ENCODE data around the gene GINS1. TPM values are rescaled to one million over a fixed set of nuclear protein-coding genes. Genes with fewer than 3 reads are reported as not detected.

GINS1 gene
- total and polyA plus RNA-seq, 2 of the 8 experiments (the other 6 are each of a cell fraction or from before 2014, with no cell fraction given) = 44.7 to 68.4 TPM

DNA sequence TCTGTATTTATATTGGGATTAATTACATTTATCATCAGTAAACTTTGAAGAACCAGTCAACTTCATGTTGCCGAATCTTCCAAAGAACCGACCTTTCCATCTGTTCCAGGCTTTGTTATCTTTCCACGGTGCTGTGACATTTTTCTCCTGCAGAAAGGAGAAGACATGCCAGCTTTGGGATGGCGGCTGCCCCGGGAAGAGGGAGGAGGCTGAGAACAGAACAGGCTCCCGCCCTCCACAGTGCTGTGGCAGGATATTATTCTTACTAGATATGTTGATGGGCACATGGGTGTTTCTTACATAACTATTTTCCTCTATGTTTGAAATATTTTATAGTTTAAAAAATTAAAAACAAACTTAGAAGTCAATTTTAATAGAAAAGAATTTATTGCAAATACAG lies 44.9 kb downstream of the GINS1 start (continued):
- TF ChIP-seq, protein P1, sequence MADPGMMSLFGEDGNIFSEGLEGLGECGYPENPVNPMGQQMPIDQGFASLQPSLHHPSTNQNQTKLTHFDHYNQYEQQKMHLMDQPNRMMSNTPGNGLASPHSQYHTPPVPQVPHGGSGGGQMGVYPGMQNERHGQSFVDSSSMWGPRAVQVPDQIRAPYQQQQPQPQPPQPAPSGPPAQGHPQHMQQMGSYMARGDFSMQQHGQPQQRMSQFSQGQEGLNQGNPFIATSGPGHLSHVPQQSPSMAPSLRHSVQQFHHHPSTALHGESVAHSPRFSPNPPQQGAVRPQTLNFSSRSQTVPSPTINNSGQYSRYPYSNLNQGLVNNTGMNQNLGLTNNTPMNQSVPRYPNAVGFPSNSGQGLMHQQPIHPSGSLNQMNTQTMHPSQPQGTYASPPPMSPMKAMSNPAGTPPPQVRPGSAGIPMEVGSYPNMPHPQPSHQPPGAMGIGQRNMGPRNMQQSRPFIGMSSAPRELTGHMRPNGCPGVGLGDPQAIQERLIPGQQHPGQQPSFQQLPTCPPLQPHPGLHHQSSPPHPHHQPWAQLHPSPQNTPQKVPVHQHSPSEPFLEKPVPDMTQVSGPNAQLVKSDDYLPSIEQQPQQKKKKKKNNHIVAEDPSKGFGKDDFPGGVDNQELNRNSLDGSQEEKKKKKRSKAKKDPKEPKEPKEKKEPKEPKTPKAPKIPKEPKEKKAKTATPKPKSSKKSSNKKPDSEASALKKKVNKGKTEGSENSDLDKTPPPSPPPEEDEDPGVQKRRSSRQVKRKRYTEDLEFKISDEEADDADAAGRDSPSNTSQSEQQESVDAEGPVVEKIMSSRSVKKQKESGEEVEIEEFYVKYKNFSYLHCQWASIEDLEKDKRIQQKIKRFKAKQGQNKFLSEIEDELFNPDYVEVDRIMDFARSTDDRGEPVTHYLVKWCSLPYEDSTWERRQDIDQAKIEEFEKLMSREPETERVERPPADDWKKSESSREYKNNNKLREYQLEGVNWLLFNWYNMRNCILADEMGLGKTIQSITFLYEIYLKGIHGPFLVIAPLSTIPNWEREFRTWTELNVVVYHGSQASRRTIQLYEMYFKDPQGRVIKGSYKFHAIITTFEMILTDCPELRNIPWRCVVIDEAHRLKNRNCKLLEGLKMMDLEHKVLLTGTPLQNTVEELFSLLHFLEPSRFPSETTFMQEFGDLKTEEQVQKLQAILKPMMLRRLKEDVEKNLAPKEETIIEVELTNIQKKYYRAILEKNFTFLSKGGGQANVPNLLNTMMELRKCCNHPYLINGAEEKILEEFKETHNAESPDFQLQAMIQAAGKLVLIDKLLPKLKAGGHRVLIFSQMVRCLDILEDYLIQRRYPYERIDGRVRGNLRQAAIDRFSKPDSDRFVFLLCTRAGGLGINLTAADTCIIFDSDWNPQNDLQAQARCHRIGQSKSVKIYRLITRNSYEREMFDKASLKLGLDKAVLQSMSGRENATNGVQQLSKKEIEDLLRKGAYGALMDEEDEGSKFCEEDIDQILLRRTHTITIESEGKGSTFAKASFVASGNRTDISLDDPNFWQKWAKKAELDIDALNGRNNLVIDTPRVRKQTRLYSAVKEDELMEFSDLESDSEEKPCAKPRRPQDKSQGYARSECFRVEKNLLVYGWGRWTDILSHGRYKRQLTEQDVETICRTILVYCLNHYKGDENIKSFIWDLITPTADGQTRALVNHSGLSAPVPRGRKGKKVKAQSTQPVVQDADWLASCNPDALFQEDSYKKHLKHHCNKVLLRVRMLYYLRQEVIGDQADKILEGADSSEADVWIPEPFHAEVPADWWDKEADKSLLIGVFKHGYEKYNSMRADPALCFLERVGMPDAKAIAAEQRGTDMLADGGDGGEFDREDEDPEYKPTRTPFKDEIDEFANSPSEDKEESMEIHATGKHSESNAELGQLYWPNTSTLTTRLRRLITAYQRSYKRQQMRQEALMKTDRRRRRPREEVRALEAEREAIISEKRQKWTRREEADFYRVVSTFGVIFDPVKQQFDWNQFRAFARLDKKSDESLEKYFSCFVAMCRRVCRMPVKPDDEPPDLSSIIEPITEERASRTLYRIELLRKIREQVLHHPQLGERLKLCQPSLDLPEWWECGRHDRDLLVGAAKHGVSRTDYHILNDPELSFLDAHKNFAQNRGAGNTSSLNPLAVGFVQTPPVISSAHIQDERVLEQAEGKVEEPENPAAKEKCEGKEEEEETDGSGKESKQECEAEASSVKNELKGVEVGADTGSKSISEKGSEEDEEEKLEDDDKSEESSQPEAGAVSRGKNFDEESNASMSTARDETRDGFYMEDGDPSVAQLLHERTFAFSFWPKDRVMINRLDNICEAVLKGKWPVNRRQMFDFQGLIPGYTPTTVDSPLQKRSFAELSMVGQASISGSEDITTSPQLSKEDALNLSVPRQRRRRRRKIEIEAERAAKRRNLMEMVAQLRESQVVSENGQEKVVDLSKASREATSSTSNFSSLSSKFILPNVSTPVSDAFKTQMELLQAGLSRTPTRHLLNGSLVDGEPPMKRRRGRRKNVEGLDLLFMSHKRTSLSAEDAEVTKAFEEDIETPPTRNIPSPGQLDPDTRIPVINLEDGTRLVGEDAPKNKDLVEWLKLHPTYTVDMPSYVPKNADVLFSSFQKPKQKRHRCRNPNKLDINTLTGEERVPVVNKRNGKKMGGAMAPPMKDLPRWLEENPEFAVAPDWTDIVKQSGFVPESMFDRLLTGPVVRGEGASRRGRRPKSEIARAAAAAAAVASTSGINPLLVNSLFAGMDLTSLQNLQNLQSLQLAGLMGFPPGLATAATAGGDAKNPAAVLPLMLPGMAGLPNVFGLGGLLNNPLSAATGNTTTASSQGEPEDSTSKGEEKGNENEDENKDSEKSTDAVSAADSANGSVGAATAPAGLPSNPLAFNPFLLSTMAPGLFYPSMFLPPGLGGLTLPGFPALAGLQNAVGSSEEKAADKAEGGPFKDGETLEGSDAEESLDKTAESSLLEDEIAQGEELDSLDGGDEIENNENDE (IDR thresholded peaks at IDR 0.05; ENCODE audit: insufficient replicate concordance, low read length) = no peak
- no peak for TF ChIP-seq CBX5 (IDR thresholded peaks at IDR 0.05; ENCODE audit: low read depth, low read length)
- TF ChIP-seq PHF8 (conservative IDR thresholded peaks at IDR 0.05; ENCODE audit: low read depth, low read length) = no peak
- no peak for TF ChIP-seq RFX5 (IDR thresholded peaks at IDR 0.05; ENCODE audit: borderline replicate concordance, low read depth, low read length)
- no peak for TF ChIP-seq GTF2F1 (IDR thresholded peaks at IDR 0.05; ENCODE audit: borderline replicate concordance, low read depth, low read length)
- TF ChIP-seq ZNF274 (IDR thresholded peaks at IDR 0.05; ENCODE audit: borderline replicate concordance, extremely low read depth, low read length) = no peak

Data from H1 (cell line).